Common myeloid progenitor, CD34-positive (primary cell): ENCODE data around the gene RNF212.

Experiments
- CTCF ChIA-PET: fragments of 350-600 bp; sonication (Branson Sonifier 250); formaldehyde crosslinking; loops from one replicate; lab custom pipeline; 2021; ENCODE audit warnings: antibody characterized with exemption; lab: Charles Lee
- POLR2A ChIA-PET: fragments of 350-600 bp; sonication (Branson Sonifier 250); formaldehyde crosslinking; loops from one replicate; lab custom pipeline; 2021; ENCODE audit warnings: antibody characterized with exemption; lab: Charles Lee
- DNase-seq, 3 donors: peaks; one replicate each; pipeline versions ENCODE4 v3.0.0 to v3.0.0-alpha.2; 2013
- H3K27ac ChIP-seq, 2 experiments: 1 replicate in 1 of 2; 2 replicates in 1 of 2; pipeline ENCODE4 v1.7.0; 2013; ENCODE audit warnings: inconsistent platforms in 2 of 2, low read length in 2 of 2, mild to moderate bottlenecking in 2 of 2, low read depth in 1 of 2, moderate library complexity in 1 of 2; ENCODE audit not compliant: severe bottlenecking in 2 of 2, insufficient read depth in 1 of 2, poor library complexity in 1 of 2
- H3K27me3 ChIP-seq, 5 experiments: replicated peaks in 2 of 5; 1 replicate in 3 of 5; 2 replicates in 2 of 5; pipeline versions ENCODE4 v1.6.1 to v1.7.0; 2013; ENCODE audit warnings: low read length in 4 of 5, mild to moderate bottlenecking in 2 of 5, moderate library complexity in 2 of 5, inconsistent platforms in 1 of 5; ENCODE audit not compliant: insufficient read depth in 5 of 5, control insufficient read depth in 4 of 5
- H3K36me3 ChIP-seq, 4 experiments: 1 replicate in 2 of 4; 2 replicates in 2 of 4; pipeline versions ENCODE4 v1.6.1 to v1.7.0; 2013; ENCODE audit warnings: low read length in 3 of 4, control low read depth in 1 of 4, mild to moderate bottlenecking in 1 of 4; ENCODE audit not compliant: control insufficient read depth in 4 of 4, insufficient read depth in 4 of 4
- H3K4me1 ChIP-seq, 4 experiments: 1 replicate in 3 of 4; 2 replicates in 1 of 4; pipeline versions ENCODE4 v1.6.1 to v1.7.1; 2013; ENCODE audit warnings: low read length in 3 of 4, mild to moderate bottlenecking in 3 of 4, control low read depth in 1 of 4, inconsistent platforms in 1 of 4, moderate library complexity in 1 of 4; ENCODE audit not compliant: control insufficient read depth in 4 of 4, insufficient read depth in 4 of 4; ENCODE audit errors: control extremely low read depth in 1 of 4
- H3K4me3 ChIP-seq, 7 experiments: 1 replicate in 4 of 7; 2 replicates in 3 of 7; pipeline versions ENCODE4 v1.5.1 to v1.7.0; 2013; ENCODE audit warnings: mild to moderate bottlenecking in 7 of 7, low read length in 6 of 7, moderate library complexity in 6 of 7, inconsistent platforms in 2 of 7, low read depth in 2 of 7, control low read depth in 1 of 7; ENCODE audit not compliant: insufficient read depth in 4 of 7, control insufficient read depth in 1 of 7; ENCODE audit errors: extremely low read depth in 1 of 7
- H3K9me3 ChIP-seq, 5 experiments: 1 replicate in 4 of 5; 2 replicates in 1 of 5; pipeline versions ENCODE4 v1.6.1 to v1.7.1; 2013; ENCODE audit warnings: low read length in 4 of 5, mild to moderate bottlenecking in 2 of 5, inconsistent platforms in 1 of 5, low read depth in 1 of 5, moderate library complexity in 1 of 5; ENCODE audit not compliant: control insufficient read depth in 4 of 5, insufficient read depth in 2 of 5; ENCODE audit errors: control extremely low read depth in 1 of 5
- WGBS: methylation state at CpG from one replicate; pipeline ENCODE4 v1.1.5; 2013; ENCODE audit not compliant: insufficient coverage; 5-methylcytosine and 5-hydroxymethylcytosine counted together

Gene RNF212

DNA sequence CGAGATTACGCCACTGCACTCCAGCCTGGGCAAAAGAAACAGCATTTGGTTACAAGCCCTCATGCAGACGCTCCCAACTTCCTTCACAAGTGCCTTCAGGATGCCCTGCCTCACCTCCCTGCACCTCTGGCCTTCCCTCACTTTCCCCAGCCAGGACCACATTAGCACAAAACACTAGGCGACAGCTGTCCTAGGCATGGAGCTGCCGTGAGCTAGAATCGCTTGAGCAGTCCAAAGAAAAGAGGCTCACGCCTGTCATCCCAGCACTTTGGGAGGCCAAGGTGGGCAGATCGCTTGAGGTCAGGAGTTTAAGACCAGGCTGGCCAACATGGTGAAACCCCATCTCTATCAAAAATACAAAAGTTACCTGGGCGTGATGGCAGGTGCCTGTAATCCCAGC, 15.8 kb downstream of the RNF212 start:
- POLR2A ChIA-PET, result no interaction called here
- Histone ChIP-seq H3K36me3 (no peaks in the 10 kb centered on the region), H3K27ac (no peak overlapping the region), H3K9me3 (no peaks in the 10 kb centered on the region), H3K27me3 (no peaks in the 10 kb centered on the region), H3K4me3 (no peak overlapping the region), H3K4me1 (peaks cover 0 to 2% (median 0%) of the 10 kb centered on the region in 4 experiments)
- WGBS, result 89% methylated on average over 7 of the region's 9 CpGs
- no peak for DNase-seq
- CTCF ChIA-PET, result interaction anchor here (1.5 kb wide), 1 partner anchor 32 kb away, joined by 3 read pairs; no protein-coding TSS in a partner anchor

DNA sequence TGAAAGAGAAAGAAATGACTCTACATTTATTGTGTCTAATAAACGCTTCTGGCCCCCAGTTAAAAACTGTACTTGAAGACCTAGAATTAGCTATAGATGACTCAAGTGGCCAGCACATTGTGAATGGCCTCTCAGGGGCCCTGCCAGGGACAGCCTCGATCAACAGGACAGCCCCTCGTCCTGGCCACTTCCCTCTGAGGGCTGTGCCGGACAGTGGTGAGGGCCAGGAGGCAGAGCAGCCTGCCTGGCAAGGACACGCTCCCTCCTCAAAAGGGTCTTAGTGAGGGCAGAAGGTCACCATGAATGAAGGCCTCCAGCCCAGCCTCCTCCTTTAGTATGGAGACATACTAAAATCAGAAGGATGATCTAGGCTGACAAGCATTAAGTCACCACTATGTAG, 16.5 kb downstream of the RNF212 start:
- Histone ChIP-seq H3K4me1 (peaks cover 0 to 2% (median 0%) of the 10 kb centered on the region in 4 experiments), H3K4me3 (no peak overlapping the region), H3K27ac (no peak overlapping the region), H3K9me3 (no peaks in the 10 kb centered on the region), H3K36me3 (no peaks in the 10 kb centered on the region), H3K27me3 (no peaks in the 10 kb centered on the region)
- ChIA-PET CTCF (interaction anchor here (1.1 to 1.5 kb wide), 2 partner anchors 15 to 33 kb away, joined by 3 read pairs; no protein-coding TSS in a partner anchor), POLR2A (no interaction called here)
- DNase-seq, result no peak
- WGBS, result 100% methylated on average over 5 of the region's 5 CpGs

DNA sequence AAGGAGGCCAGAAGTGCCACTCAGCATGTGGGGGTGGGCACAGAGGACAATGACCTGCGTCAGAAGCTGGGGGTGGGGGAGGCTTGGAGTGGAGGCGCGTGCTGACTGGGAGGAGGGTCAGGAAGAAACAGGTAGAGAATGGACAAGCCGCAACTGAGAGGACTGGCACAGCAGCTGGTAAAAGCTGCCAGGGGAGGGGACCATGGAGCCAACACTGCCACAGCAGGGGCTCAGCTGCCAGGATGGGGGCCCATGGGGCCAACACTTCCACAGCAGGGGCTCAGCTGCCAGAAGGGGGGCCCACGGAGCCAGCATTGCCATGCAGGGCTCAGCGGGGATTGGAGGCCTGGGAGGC, 19.1 kb downstream of the RNF212 start:
- ChIA-PET CTCF (no interaction called here), POLR2A (no interaction called here)
- Histone ChIP-seq H3K27me3 (no peaks in the 10 kb centered on the region), H3K9me3 (peaks cover 0 to 6% (median 0%) of the 10 kb centered on the region in 5 experiments), H3K4me3 (no peak overlapping the region), H3K4me1 (peaks cover 0 to 2% (median 0%) of the 10 kb centered on the region in 4 experiments), H3K36me3 (no peaks in the 10 kb centered on the region), H3K27ac (no peak overlapping the region)
- 68% methylated on average over 5 of the region's 6 CpGs for WGBS
- DNase-seq, result no peak

DNA sequence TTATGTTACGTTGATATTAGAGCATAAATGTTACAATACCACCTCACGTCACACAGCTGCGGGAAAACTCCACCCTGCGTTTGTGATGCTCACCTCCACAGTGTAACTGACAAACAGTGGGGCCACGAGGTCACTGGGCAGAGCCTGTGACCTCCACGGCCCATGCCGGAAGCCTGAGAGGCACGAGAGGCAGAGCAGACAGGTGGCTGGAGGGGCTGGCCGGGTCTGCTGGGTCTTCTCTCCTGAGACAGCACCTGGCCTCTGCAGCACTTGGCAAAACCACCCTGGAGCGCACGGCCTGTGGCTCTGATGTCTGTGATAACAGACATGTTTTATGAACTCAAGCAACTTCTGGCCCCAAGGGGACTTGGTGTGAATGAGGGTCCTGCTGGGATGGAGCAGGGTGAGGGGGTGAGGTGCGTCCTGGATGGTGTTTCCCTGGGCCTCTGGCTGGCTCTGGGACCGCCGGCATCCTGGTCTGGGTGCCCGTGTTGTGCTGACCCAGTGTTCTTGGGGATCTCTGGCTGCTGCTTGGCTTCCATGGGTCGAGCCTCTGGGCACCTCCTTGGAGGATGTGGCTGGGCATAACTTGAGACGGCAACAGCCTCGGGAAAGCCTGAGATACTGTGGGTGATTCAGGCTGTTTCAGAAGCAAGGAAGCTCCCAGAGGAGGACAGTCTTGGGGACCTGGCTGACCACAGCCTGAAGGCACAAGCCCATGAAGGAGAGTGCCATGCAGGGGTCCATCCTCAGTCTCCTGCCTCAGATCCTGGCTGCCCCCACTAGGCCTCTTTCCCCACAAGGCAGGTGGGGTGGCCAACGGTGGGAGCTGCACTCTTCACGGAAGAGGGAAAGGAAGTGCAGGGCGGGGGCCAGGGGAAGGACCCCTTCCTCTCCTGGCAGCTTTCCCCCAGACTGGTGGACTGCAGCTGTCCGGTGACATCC, 19.7 kb downstream of the RNF212 start:
- Histone ChIP-seq H3K4me1 (peaks cover 0 to 2% (median 0%) of the 10 kb centered on the region in 4 experiments), H3K27me3 (no peaks in the 10 kb centered on the region), H3K4me3 (no peak overlapping the region), H3K9me3 (peaks cover 0 to 7% (median 4%) of the 10 kb centered on the region in 5 experiments), H3K27ac (no peak overlapping the region), H3K36me3 (no peaks in the 10 kb centered on the region)
- CTCF ChIA-PET, result interaction anchor here (0.5 kb wide), 1 partner anchor 578 kb away, joined by 4 read pairs; no protein-coding TSS in a partner anchor
- no peak for DNase-seq
- 92% methylated on average over 15 of the region's 22 CpGs for WGBS
- POLR2A ChIA-PET, result no interaction called here

DNA sequence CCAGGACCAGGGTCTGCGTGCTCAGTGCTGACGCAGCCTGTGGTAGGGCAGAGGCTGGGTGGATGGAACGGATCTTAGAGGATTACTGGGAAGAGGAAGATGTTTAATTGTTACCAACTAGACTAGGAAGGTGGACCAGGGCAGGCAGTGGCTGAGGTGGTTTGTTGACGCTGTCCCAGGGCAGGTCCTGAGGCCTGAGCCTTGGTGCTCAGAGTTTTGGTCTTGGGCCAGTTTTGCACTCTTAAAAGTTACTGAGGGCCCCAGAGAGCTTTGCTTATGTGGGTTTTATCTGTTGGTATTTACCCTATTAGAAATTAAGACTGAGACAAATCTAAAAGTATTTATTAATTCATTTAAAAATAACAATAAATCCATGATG, 20.4 kb downstream of the RNF212 start:
- Histone ChIP-seq H3K4me3 (no peak overlapping the region), H3K27ac (no peak overlapping the region), H3K36me3 (no peaks in the 10 kb centered on the region), H3K4me1 (peaks cover 0 to 2% (median 0%) of the 10 kb centered on the region in 4 experiments), H3K9me3 (peaks cover 0 to 9% (median 6%) of the 10 kb centered on the region in 5 experiments), H3K27me3 (no peaks in the 10 kb centered on the region)
- 100% methylated on average over 1 of the region's 4 CpGs for WGBS
- DNase-seq, result no peak
- POLR2A ChIA-PET, result no interaction called here
- CTCF ChIA-PET, result interaction anchor here (0.5 to 0.9 kb wide), 2 partner anchors 154 to 578 kb away, joined by 4 read pairs; no protein-coding TSS in a partner anchor

DNA sequence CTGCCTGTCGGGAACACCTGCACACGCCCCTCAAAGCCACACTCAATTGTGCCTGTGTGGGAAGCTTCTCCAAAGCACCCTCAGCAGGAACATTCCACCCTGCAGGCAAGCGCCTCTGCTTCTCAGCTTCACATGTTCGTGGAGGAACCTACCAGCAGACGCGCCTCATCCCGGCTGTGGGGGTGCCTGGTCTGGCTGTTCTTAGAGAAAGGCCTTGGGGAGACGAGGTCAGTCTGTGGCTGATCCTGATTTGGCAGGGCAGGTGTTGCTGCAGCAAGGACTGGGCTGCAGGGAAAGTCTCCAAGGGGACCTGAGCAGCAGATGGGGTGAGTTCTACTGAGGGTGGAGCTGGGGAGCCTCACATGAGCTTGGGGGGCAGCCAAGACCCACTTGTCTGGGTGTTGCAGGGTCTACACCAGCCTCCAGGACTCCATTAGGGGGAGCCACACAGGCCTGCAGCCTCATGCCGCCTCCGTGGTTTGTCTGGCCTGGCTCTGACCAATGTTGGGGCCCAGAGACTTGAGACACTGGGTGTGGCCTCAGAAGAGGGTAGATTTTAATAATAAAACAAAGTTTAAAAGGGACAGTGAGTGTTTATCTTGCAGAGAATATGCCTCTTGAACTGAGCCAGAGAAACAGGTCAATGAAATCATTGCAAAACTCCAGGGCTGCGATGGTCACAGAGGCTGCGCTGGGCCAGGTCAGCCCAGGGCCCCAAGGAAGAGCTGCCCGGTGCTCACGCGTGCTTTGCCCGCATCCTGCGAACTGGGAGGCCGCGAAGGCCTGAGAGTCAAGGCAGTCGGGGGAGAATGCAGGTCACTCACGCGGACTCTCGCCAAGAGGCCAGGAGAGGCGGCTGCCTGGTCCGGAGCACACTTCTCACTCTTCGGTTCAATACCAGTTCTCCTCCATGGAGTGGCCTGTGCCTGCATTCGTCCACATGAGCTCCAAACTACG, 21.1 kb downstream of the RNF212 start:
- CTCF ChIA-PET, result interaction anchor here (0.5 to 0.9 kb wide), 2 partner anchors 155 to 579 kb away, joined by 4 read pairs; no protein-coding TSS in a partner anchor
- H3K4me1 ChIP-seq, result peaks cover 0 to 2% (median 0%) of the 10 kb centered on the region in 4 experiments
- H3K27ac ChIP-seq, result no peak overlapping the region
- H3K9me3 ChIP-seq, result peaks cover 0 to 9% (median 6%) of the 10 kb centered on the region in 5 experiments
- DNase-seq, result no peak
- no peak overlapping the region for H3K4me3 ChIP-seq
- no peaks in the 10 kb centered on the region for H3K36me3 ChIP-seq
- H3K27me3 ChIP-seq, result no peaks in the 10 kb centered on the region
- WGBS, result 96% methylated on average over 27 of the region's 28 CpGs
- POLR2A ChIA-PET, result no interaction called here
